Panc1 (cell line): ENCODE data around the gene ST6GAL2. TPM values are rescaled to one million over a fixed set of nuclear protein-coding genes. Genes with fewer than 3 reads are reported as not detected.

ENCODE experiments used
- ATAC-seq: fragments of 200-7000 bp; cut with Tn5 transposase; 2 replicates; pipeline ENCODE4 v1.9.1; 2020; ENCODE audit warnings: mild to moderate bottlenecking, moderate library complexity
- BruUV-seq: library from RNA; stranded (reverse); fragments of 400-500 nt; replicated peaks from 2 replicates; lab custom pipeline; 2021; lab: Mats Ljungman, UMichigan
- CTCF ChIA-PET: fragments of 300-600 bp; sonication (Branson Sonifier 250); formaldehyde crosslinking; loops from one replicate; lab custom pipeline; 2022; ENCODE audit warnings: antibody characterized with exemption; lab: Charles Lee
- POLR2A ChIA-PET: fragments of 300-600 bp; sonication (Branson Sonifier 250); formaldehyde crosslinking; loops from one replicate; lab custom pipeline; 2022; ENCODE audit warnings: antibody characterized with exemption; lab: Charles Lee
- DNase-seq: peaks from one replicate; pipeline ENCODE4 v3.0.0-alpha.2; 2010; ENCODE audit warnings: low read depth, low spot score
- H3K27ac ChIP-seq: 2 replicates; pipeline ENCODE4 v1.5.1; 2011; ENCODE audit warnings: mild to moderate bottlenecking, low read length, inconsistent platforms
- H3K27me3 ChIP-seq: fragments of 200-500 bp; sonication (Bioruptor generic); 2 replicates; pipeline ENCODE4 v1.6.0; 2014; ENCODE audit warnings: low read length, inconsistent platforms; ENCODE audit not compliant: control insufficient read depth, insufficient read depth
- H3K36me3 ChIP-seq: fragments of 200-500 bp; sonication (Bioruptor generic); 2 replicates; pipeline ENCODE4 v1.5.1; 2014; ENCODE audit warnings: inconsistent platforms, mild to moderate bottlenecking, low read length, moderate library complexity; ENCODE audit not compliant: control insufficient read depth, insufficient read depth
- H3K4me1 ChIP-seq: 2 replicates; pipeline ENCODE4 v1.5.1; 2011; ENCODE audit warnings: inconsistent platforms, mild to moderate bottlenecking, low read length, moderate library complexity; ENCODE audit not compliant: control insufficient read depth, insufficient read depth
- H3K4me3 ChIP-seq, 2 experiments: 2 replicates each; pipeline ENCODE4 v1.5.1; 2011 to 2012; ENCODE audit warnings: low read depth in 2 of 2, low read length in 2 of 2, mild to moderate bottlenecking in 2 of 2, inconsistent platforms in 1 of 2, moderate library complexity in 1 of 2
- H3K9me3 ChIP-seq: fragments of 200-500 bp; sonication (Bioruptor generic); 2 replicates; pipeline ENCODE4 v1.5.1; 2014; ENCODE audit warnings: low read depth, mild to moderate bottlenecking, inconsistent platforms, low read length, moderate library complexity; ENCODE audit not compliant: control insufficient read depth, insufficient read depth
- POLR2AphosphoS5 ChIP-seq: IDR thresholded peaks from 2 replicates; pipeline ENCODE4 v1.6.1; 2012; ENCODE audit warnings: mild to moderate bottlenecking, low read depth, low read length, moderate library complexity
- SIN3A ChIP-seq: IDR thresholded peaks from 2 replicates; pipeline ENCODE4 v1.6.1; 2012; ENCODE audit warnings: low read depth, mild to moderate bottlenecking, low read length, moderate library complexity, borderline replicate concordance; ENCODE audit not compliant: insufficient read depth
- TCF7L2 ChIP-seq: IDR thresholded peaks from 2 replicates; pipeline ENCODE4 v1.6.1; 2011; ENCODE audit warnings: mild to moderate bottlenecking, low read depth, low read length, inconsistent platforms
- in situ Hi-C: cut with HindIII; loops from 2 replicates; pipeline ENCODE4 v1.10.0; 2016; ENCODE audit warnings: low sequenced_read_pairs, low pct_unique_long_range_greater_than_20kb
- intact Hi-C: fragments of 100-400 bp; cut with micrococcal nuclease; formaldehyde crosslinking; loops from one replicate; pipeline ENCODE4 v1.10.0; 2022; ENCODE audit not compliant: unreplicated experiment
- total RNA-seq: library from RNA; stranded (reverse); gene quantifications from one replicate; pipeline ENCODE4 v1.2.1, GENCODE V29; 2021; ENCODE audit not compliant: unreplicated experiment
- TF ChIP-seq, protein P1 (sequence below), 2 experiments: IDR thresholded peaks; 2 replicates each; pipeline ENCODE4 v1.6.1; 2011 to 2012; ENCODE audit warnings: low read depth in 2 of 2, control low read depth in 1 of 2, low read length in 1 of 2, mild to moderate bottlenecking in 1 of 2, moderate library complexity in 1 of 2; ENCODE audit not compliant: insufficient read depth in 1 of 2
- TF ChIP-seq, protein P2 (sequence below): fragments of 450-650 bp; IDR thresholded peaks from 2 replicates; pipeline ENCODE4 v1.5.1; 2017; ENCODE audit warnings: mild to moderate bottlenecking

ST6GAL2 gene
- total RNA-seq, 1 experiment from 2014 or later, result not detected

DNA sequence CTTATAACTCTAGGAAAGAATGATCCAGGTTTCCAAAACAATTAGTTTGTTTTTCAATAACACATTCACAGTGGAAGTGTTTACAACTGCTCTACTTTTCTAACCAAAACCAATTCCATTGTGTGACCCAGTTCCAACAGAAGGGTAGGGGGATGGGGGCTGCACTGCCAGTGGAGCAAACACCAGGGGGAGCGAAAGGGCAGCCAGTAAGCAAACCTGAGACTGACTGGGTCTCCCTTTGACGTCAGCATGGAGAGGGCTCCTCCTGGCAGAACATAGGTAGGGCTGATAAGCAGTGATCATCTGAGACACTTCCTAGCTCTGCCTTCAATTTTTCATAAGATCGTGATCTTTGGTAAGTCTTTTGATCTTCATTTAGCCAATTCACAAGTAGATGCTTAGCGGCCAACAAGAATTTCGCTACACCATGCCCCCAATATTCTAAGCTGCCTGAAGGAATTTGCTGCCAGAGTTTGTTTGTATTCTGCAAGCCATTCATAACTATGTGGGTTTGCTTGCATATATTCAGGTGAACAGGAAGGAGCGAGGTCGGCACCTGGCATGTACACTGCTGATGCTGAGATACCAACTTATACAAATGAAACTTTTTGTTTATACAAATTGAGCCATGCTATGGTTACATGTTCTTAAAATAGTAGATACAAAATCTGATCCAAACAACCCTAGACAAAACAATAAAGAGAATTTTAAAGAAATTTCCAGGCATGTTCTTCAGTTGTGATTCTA is 45.9 kb downstream of the ST6GAL2 start:
- Histone ChIP-seq H3K9me3 (no peaks in the 10 kb centered on the region), H3K36me3 (no peaks in the 10 kb centered on the region), H3K4me1 (no peaks in the 10 kb centered on the region), H3K4me3 (no peak overlapping the region), H3K27ac (no peak overlapping the region), H3K27me3 (no peaks in the 10 kb centered on the region; the same call in 1 of the 2 replicates)
- intact Hi-C loops (no loop called here), in situ Hi-C loops (no loop called here)
- ChIA-PET POLR2A (no interaction called here), CTCF (no interaction called here)
- ATAC-seq (no peak), DNase-seq (no peak)
- TF ChIP-seq POLR2AphosphoS5 (no peak), SIN3A (no peak), TCF7L2 (no peak)
- TF ChIP-seq, protein P1, sequence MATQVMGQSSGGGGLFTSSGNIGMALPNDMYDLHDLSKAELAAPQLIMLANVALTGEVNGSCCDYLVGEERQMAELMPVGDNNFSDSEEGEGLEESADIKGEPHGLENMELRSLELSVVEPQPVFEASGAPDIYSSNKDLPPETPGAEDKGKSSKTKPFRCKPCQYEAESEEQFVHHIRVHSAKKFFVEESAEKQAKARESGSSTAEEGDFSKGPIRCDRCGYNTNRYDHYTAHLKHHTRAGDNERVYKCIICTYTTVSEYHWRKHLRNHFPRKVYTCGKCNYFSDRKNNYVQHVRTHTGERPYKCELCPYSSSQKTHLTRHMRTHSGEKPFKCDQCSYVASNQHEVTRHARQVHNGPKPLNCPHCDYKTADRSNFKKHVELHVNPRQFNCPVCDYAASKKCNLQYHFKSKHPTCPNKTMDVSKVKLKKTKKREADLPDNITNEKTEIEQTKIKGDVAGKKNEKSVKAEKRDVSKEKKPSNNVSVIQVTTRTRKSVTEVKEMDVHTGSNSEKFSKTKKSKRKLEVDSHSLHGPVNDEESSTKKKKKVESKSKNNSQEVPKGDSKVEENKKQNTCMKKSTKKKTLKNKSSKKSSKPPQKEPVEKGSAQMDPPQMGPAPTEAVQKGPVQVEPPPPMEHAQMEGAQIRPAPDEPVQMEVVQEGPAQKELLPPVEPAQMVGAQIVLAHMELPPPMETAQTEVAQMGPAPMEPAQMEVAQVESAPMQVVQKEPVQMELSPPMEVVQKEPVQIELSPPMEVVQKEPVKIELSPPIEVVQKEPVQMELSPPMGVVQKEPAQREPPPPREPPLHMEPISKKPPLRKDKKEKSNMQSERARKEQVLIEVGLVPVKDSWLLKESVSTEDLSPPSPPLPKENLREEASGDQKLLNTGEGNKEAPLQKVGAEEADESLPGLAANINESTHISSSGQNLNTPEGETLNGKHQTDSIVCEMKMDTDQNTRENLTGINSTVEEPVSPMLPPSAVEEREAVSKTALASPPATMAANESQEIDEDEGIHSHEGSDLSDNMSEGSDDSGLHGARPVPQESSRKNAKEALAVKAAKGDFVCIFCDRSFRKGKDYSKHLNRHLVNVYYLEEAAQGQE (IDR thresholded peaks at IDR 0.05; ENCODE audit: insufficient read depth in 1 of 2, low read depth in 2 of 2, low read length in 1 of 2), result no peak
- TF ChIP-seq, protein P2, sequence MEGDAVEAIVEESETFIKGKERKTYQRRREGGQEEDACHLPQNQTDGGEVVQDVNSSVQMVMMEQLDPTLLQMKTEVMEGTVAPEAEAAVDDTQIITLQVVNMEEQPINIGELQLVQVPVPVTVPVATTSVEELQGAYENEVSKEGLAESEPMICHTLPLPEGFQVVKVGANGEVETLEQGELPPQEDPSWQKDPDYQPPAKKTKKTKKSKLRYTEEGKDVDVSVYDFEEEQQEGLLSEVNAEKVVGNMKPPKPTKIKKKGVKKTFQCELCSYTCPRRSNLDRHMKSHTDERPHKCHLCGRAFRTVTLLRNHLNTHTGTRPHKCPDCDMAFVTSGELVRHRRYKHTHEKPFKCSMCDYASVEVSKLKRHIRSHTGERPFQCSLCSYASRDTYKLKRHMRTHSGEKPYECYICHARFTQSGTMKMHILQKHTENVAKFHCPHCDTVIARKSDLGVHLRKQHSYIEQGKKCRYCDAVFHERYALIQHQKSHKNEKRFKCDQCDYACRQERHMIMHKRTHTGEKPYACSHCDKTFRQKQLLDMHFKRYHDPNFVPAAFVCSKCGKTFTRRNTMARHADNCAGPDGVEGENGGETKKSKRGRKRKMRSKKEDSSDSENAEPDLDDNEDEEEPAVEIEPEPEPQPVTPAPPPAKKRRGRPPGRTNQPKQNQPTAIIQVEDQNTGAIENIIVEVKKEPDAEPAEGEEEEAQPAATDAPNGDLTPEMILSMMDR, result 0 out of 2 replicates have a peak, but pooled peaks have one; percentile 8
- no TSS peak for BruUV-seq

DNA sequence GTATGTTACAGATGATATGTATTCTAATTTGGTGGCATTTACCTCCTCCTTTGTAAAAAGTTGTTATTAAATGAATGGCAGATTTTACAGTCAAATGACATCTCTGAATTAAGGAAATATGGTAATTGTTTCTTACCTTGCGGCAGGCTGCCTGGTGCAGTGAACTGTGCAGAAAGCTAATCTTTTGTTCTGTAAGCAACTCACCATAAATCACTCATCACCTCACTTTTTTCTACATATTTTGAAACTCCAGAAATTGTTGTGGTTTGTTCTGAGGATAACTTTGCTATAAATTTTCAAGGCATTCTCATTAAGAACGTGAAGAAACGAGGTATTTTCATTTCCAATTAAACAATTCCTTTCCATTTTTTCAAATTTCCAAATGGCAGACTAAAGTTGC is 52.7 kb downstream of the ST6GAL2 start:
- CTCF ChIA-PET, result no interaction called here

More for the DNA sequence above, 52.7 kb downstream of the ST6GAL2 start:
- ATAC-seq (no peak), DNase-seq (no peak)
- no peaks in the 10 kb centered on the region for H3K4me1 ChIP-seq
- H3K9me3 ChIP-seq, result no peaks in the 10 kb centered on the region
- H3K27me3 ChIP-seq, result no peaks in the 10 kb centered on the region; the same call in 1 of the 2 replicates
- POLR2A ChIA-PET, result no interaction called here
- no peak overlapping the region for H3K27ac ChIP-seq
- BruUV-seq, result no TSS peak
- no peaks in the 10 kb centered on the region for H3K36me3 ChIP-seq
- no peak overlapping the region for H3K4me3 ChIP-seq
- intact Hi-C loops (no loop called here), in situ Hi-C loops (no loop called here)
- TF ChIP-seq POLR2AphosphoS5 (no peak), TCF7L2 (no peak), SIN3A (no peak)
- TF ChIP-seq, protein P1 (IDR thresholded peaks at IDR 0.05; ENCODE audit: insufficient read depth in 1 of 2, low read depth in 2 of 2, low read length in 1 of 2), result no peak
- TF ChIP-seq, protein P2, result no peak
